ENCODE measurements around the gene ABCA4. TPM values are rescaled to one million over a fixed set of nuclear protein-coding genes. Genes with fewer than 3 reads are reported as not detected.

Gene ABCA4
- total and polyA plus RNA-seq, 2 of the 8 experiments (the other 6 are each of a cell fraction or from before 2014, with no cell fraction given) = 0.06 TPM; not detected in 1

GRCh38 chr1:93989601-93990000, 131.3 kb downstream of the ABCA4 start:
- H3K4ac ChIP-seq (replicated peaks; ENCODE audit: insufficient read length, low read depth, low read length) = no peak overlapping the region
- CTCF ChIA-PET (ENCODE audit: partially characterized antibody) = interaction anchor here (0.8 to 5.3 kb wide), 5 partner anchors 9 to 56 kb away, joined by 3 to 46 read pairs (median 4); no protein-coding TSS in a partner anchor

More at GRCh38 chr1:93989601-93990000, 131.3 kb downstream of the ABCA4 start:
- Histone ChIP-seq H3K14ac (ENCODE audit: insufficient read length) (no peak overlapping the region), H2BK20ac (ENCODE audit: low read length) (no peak overlapping the region), H3K27me3 (replicated peaks in 1 of 4; ENCODE audit: control insufficient read depth in 3 of 4, extremely low read depth in 1 of 4, insufficient read depth in 3 of 4, low read length in 3 of 4) (no peaks in the 10 kb centered on the region), H3K27ac (ENCODE audit: low read depth, low read length) (no peak overlapping the region), H4K20me1 (replicated peaks in 1 of 2; ENCODE audit: control insufficient read depth in 1 of 2, insufficient read depth in 2 of 2, low read length in 2 of 2) (no peaks in the 10 kb centered on the region), H4K91ac (replicated peaks; ENCODE audit: insufficient read length, low read length) (no peak overlapping the region), H2BK15ac (ENCODE audit: low read length) (no peak overlapping the region), H3K9ac (replicated peaks in 1 of 4; ENCODE audit: extremely low read depth in 1 of 4, low read depth in 3 of 4, low read length in 3 of 4) (no peak overlapping the region), H3K79me2 (ENCODE audit: control insufficient read depth in 1 of 2, insufficient read depth in 2 of 2, low read length in 2 of 2) (no peaks in the 10 kb centered on the region), H4K8ac (ENCODE audit: extremely low read depth, insufficient read depth, low read length) (no peak overlapping the region), H2BK5ac (ENCODE audit: low read depth, low read length) (no peak overlapping the region), H3K4me1 (replicated peaks in 1 of 4; ENCODE audit: control insufficient read depth in 3 of 4, insufficient read depth in 4 of 4, low read length in 3 of 4) (peaks cover 0 to 3% (median 0%) of the 10 kb centered on the region in 4 experiments; a peak in 2 of 7 replicates), H3K4me2 (ENCODE audit: insufficient read depth in 1 of 2, low read depth in 2 of 2, low read length in 2 of 2) (no peak overlapping the region), H3K79me1 (ENCODE audit: low read depth, low read length) (no peaks in the 10 kb centered on the region), H4K5ac (ENCODE audit: insufficient read length, low read depth, low read length) (no peak overlapping the region), H3K23me2 (ENCODE audit: low read depth, low read length) (no peaks in the 10 kb centered on the region), H3K23ac (ENCODE audit: insufficient read length) (no peak overlapping the region), H3K4me3 (ENCODE audit: extremely low read depth in 1 of 4, insufficient read depth in 2 of 4, low read depth in 3 of 4, low read length in 4 of 4) (no peak overlapping the region), H3K56ac (replicated peaks; ENCODE audit: insufficient read length, low read depth, low read length) (no peak overlapping the region), H3K9me3 (ENCODE audit: insufficient read depth in 2 of 2, low read depth in 1 of 2, low read length in 1 of 2) (no peaks in the 10 kb centered on the region), H2AFZ (ENCODE audit: low read length) (no peak overlapping the region), H2AK5ac (ENCODE audit: low read depth, low read length) (no peak overlapping the region), H2BK12ac (ENCODE audit: low read depth, low read length) (no peak overlapping the region), H3K18ac (ENCODE audit: extremely low read depth, low read length) (no peak overlapping the region), H2BK120ac (replicated peaks; ENCODE audit: low read depth, low read length) (no peak overlapping the region), H3K36me3 (ENCODE audit: control insufficient read depth in 2 of 4, insufficient read depth in 4 of 4, low read length in 3 of 4) (no peaks in the 10 kb centered on the region)
- 90% methylated on average over 5 of the region's 5 CpGs; no CpG with 5 or more reads in 1 of the 2 experiments for whole genome bisulfite sequencing, 2 experiments (ENCODE audit: extremely low coverage in 1 of 2, insufficient coverage in 1 of 2, insufficient read length in 1 of 2, insufficient replicate concordance in 2 of 2, low coverage in 1 of 2, low lambda C conversion rate in 2 of 2, missing lambda C conversion rate in 1 of 2)
- TF ChIP-seq MAFK (IDR thresholded peaks at IDR 0.05; ENCODE audit: low read depth, low read length) = no peak
- no peak for TF ChIP-seq BCL11A (IDR thresholded peaks at IDR 0.05; ENCODE audit: low read depth in 2 of 2, low read length in 2 of 2)
- no peak for TF ChIP-seq EGR1 (IDR thresholded peaks at IDR 0.05; ENCODE audit: borderline replicate concordance, low read depth, low read length)
- TF ChIP-seq CEBPB (IDR thresholded peaks at IDR 0.05; ENCODE audit: low read depth, low read length) = no peak
- no peak for TF ChIP-seq RNF2 (IDR thresholded peaks at IDR 0.05; ENCODE audit: borderline replicate concordance, low read depth, low read length, missing control alignments, poor library complexity, severe bottlenecking)
- TF ChIP-seq YY1 (IDR thresholded peaks at IDR 0.05; ENCODE audit: low read depth, low read length) = no peak
- no peak for TF ChIP-seq JUND (IDR thresholded peaks at IDR 0.05; ENCODE audit: low read length)
- no peak for TF ChIP-seq USF2 (IDR thresholded peaks at IDR 0.05; ENCODE audit: low read length)
- TF ChIP-seq RXRA (IDR thresholded peaks at IDR 0.05; ENCODE audit: insufficient read depth, low read depth, low read length) = no peak
- TF ChIP-seq NANOG (IDR thresholded peaks at IDR 0.05; ENCODE audit: insufficient read depth, low read depth, low read length, poor library complexity, severe bottlenecking) = no peak
- TF ChIP-seq SIN3A (conservative IDR thresholded peaks at IDR 0.05 in 1 of 2, IDR thresholded peaks at IDR 0.05 in 1 of 2; ENCODE audit: low read depth in 1 of 2, low read length in 2 of 2) = no peak
- TF ChIP-seq BRCA1 (IDR thresholded peaks at IDR 0.05; ENCODE audit: low read depth, low read length) = no peak
- FAIRE-seq = no peak
- DNase-seq (ENCODE audit: low read depth in 1 of 2, low spot score in 2 of 2) = no peak
- POLR2A ChIA-PET (ENCODE audit: partially characterized antibody) = no interaction called here
